ENCODE results near the gene ARHGAP32.
"Not testable (repeated sequence)": the region's sequence is repeated elsewhere in the genome, so short reads cannot be mapped to it uniquely, and the experiment has no call there.

Gene ARHGAP32

GRCh38 chr11:129195682-129196081 is 3.6 kb upstream of the ARHGAP32 start:
- no peak for DNase-seq

GRCh38 chr11:129191649-129192048 is 476 bp downstream of the ARHGAP32 start:
- DNase-seq = no peak

- DNase-seq = peak; percentile 3
Observed at GRCh38 chr11:129190087-129190486, 2.0 kb downstream of the ARHGAP32 start.

- DNase-seq = no peak
Observed at GRCh38 chr11:129189646-129190045, 2.5 kb downstream of the ARHGAP32 start.

GRCh38 chr11:129185082-129185481 is 7.0 kb downstream of the ARHGAP32 start:
- not testable (repeated sequence) for DNase-seq

GRCh38 chr11:129184581-129184980 is 7.5 kb downstream of the ARHGAP32 start:
- no peak for DNase-seq

GRCh38 chr11:129167315-129167714 is 24.8 kb downstream of the ARHGAP32 start:
- DNase-seq = no peak

GRCh38 chr11:129163714-129164164 is 28.4 kb downstream of the ARHGAP32 start:
- no peak for DNase-seq

- not testable (repeated sequence) for DNase-seq
Observed at GRCh38 chr11:129157080-129157479, 35.0 kb downstream of the ARHGAP32 start.

- no peak for DNase-seq
Observed at GRCh38 chr11:129155745-129156144, 36.4 kb downstream of the ARHGAP32 start.

GRCh38 chr11:129148487-129148886 is 43.6 kb downstream of the ARHGAP32 start:
- DNase-seq = no peak

- peak; percentile 65 for DNase-seq
Observed at GRCh38 chr11:129146191-129146590, 45.9 kb downstream of the ARHGAP32 start.

- no peak for DNase-seq
Observed at GRCh38 chr11:129145276-129145675, 46.8 kb downstream of the ARHGAP32 start.

GRCh38 chr11:129144256-129144655 is 47.9 kb downstream of the ARHGAP32 start:
- no peak for DNase-seq

- peak; percentile 99 for DNase-seq
Observed at GRCh38 chr11:129143335-129143734, 48.8 kb downstream of the ARHGAP32 start.

- peak; percentile 25 for DNase-seq
Observed at GRCh38 chr11:129141748-129142523, 50.2 kb downstream of the ARHGAP32 start.

- no peak for DNase-seq
Observed at GRCh38 chr11:129131316-129131715, 60.8 kb downstream of the ARHGAP32 start.

GRCh38 chr11:129128881-129129620 is 63.1 kb downstream of the ARHGAP32 start:
- not testable (repeated sequence) for DNase-seq

GRCh38 chr11:129119036-129119435 is 73.1 kb downstream of the ARHGAP32 start:
- DNase-seq = no peak

GRCh38 chr11:129117595-129118350 is 74.4 kb downstream of the ARHGAP32 start:
- peak; percentile 74 for DNase-seq

GRCh38 chr11:129115652-129116586 is 76.2 kb downstream of the ARHGAP32 start:
- DNase-seq = peak; percentile 53

GRCh38 chr11:129109701-129110100 is 82.4 kb downstream of the ARHGAP32 start:
- DNase-seq = no peak

All from fibroblast of upper back skin (primary cell).